Activated CD8-positive, alpha-beta memory T cell treated with anti-CD3 and anti-CD28 coated beads, Interleukin-2, amount 50 U/mL, for 4 hours (primary cell): Measurements from ENCODE around the gene SMG7.

ENCODE experiments used
- DNase-seq: peaks from one replicate; pipeline ENCODE4 v3.0.0-alpha.2; 2020

SMG7 gene

DNA sequence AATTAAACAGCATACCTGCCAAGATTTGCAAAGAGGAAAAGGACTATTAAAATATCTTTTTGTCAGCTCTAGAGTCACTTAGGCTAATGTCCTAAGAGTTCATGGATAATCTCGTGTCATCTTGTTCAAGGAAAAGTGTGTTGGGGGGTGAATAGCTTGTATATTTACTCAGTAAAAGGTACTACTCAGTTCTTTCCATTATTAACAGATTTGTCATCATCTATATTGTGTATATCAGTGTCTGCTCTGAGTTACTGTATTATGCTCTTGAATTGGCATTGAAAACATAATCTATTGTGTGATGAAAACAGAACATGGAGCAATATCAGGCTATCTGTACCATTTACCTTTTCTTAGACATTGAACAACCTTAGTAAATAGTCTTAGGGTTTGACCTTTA lies 41.9 kb downstream of the SMG7 start:
- no peak for DNase-seq

DNA sequence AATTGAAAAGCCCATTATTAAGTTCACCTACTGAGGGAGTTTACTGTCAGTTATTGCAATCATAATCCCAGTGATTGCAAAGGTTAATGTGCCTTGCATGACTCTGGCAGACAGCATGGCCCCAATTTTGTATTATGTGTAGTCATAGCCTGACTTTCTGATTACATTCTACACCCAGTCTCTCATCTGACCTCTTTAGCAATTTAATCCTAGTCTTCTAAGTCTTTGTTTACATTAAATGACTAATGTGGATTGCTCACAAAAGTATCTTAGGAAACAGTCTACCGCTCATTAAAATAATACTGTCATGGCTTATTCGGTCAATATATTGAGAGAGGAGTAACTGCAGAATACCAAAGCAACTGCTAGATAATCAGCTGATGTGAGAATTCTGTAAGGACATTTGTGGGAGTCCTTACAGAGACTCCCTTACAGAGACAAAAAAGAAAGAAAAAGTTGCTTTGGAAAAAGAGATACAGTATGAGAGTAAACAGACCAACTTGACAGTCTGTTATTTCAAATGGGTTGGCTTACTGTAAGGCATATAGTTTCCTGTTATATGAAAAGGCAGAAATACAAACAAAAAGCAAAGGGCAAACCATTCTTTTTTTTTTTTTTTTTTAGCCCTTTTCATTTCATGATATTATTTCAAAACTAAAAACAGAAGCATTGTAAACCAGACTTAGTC lies 42.8 kb downstream of the SMG7 start:
- DNase-seq, result no peak

- no peak for DNase-seq
Observed at GRCh38 chr1:183516725-183517124, 44.4 kb downstream of the SMG7 start.

DNA sequence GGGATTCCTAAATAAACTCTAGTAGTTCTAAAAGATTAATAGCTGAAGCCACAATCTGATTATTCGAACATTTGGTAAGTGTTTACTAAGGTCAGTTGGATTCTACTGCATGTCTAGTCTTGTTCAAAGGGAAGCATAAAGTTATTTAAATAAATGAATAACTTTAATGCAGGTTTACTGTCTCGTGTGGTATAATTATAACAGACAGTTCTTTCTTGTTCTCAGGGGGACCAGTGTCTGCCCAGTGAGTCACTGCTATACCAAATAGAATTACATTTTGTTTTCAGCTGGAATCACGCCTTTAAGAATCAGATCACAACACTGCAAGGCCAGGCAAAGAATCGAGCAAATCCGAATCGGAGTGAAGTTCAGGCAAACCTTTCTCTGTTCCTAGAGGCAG lies 45.1 kb downstream of the SMG7 start:
- no peak for DNase-seq

DNA sequence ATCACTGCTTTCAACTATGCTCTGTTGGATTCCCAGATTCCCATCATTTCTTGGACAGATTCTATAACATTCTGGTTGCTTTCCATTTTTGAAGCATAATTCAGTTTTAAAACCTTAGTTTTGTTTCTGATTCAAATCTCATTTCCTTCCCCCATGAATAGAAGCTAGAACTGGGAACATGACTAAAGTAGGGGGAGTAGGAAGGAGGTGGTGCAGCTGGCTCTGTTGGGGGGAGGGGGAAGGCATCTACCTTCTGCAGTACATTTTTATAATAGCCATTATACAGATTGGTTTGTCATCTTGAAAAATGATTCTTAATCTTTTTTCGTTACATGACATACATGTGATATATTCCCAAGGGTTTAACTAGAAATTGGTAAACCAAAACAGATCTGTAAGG lies 48.1 kb downstream of the SMG7 start:
- no peak for DNase-seq

DNA sequence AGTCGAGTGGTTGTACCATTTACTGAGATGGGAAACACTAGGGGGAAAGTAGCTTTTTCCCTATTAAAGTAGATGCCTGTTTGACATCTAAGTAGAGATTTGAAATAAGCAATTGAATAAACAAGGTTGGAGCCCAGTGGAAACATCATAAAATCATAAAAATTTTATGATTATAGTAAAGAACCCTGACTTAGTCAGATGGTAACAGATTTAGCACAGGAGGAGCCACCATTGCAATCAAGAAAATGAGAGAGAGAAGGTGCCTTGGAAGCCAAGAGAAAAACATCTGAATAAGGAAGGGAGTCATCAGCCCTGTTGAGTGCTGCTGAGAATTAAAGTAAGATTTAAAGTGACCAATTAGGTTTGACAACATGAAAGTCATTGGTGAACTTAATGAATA lies 49.8 kb downstream of the SMG7 start:
- no peak for DNase-seq

DNA sequence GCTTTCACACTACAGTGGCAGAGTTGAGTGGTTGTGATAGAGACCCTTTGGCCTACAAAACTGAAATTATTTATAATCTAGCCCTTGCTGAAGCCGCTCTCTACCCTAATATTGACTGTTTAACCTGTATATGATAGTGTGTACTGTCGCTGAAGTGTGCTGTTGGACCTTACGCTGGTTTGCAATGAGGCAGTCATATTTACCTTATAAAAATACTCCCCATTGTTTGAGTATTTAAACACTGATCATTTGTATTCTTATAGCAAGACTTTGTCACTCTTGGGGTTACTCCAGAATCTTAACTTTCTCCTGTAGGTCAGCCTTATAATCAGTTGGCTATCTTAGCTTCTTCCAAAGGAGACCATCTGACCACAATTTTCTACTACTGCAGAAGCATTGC lies 56.3 kb downstream of the SMG7 start:
- no peak for DNase-seq

GRCh38 chr1:183533617-183534174 lies 61.4 kb downstream of the SMG7 start:
- DNase-seq, result no peak

DNA sequence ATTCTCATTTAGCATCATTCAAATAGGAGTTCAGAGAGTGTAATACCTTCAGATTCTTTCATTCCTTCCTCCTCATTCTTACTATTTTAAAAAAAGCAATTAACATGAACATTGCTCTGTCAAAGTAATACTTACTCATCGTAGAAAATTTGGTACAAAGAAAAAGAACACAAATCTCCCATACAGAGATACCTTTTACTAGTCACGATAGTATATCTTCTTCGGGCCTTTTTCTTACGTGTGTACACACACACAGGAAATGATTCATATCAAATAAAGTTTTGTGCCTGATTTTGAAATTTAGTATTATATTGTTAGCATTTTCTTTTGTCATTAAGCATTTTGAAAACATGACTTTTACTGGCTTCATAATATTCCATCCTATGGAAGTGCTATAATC lies 65.1 kb downstream of the SMG7 start:
- no peak for DNase-seq

GRCh38 chr1:183543619-183544204 lies 71.4 kb downstream of the SMG7 start:
- DNase-seq, result no peak

DNA sequence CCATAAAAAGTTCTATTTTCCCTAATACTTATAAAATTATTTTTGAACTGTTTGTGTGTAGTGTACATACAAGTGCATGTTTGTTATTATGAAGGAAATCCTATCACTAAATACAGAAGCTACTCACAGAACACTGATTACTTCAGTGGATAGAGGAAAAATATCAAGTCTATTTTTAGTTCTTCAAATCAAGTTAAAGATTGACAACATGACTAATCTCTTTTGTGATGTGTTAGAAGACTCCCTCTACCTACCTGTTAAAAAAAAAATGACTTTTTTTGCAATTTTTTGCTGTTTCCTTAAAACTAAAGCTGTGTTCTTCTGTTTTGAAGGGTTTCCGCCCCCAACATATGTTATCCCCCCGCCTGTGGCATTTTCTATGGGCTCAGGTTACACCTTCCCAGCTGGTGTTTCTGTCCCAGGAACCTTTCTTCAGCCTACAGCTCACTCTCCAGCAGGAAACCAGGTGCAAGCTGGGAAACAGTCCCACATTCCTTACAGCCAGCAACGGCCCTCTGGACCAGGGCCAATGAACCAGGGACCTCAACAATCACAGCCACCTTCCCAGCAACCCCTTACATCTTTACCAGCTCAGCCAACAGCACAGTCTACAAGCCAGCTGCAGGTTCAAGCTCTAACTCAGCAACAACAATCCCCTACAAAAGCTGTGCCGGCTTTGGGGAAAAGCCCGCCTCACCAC lies 72.4 kb downstream of the SMG7 start:
- no peak for DNase-seq

- no peak for DNase-seq
Observed at GRCh38 chr1:183546427-183546826, 74.1 kb downstream of the SMG7 start.

DNA sequence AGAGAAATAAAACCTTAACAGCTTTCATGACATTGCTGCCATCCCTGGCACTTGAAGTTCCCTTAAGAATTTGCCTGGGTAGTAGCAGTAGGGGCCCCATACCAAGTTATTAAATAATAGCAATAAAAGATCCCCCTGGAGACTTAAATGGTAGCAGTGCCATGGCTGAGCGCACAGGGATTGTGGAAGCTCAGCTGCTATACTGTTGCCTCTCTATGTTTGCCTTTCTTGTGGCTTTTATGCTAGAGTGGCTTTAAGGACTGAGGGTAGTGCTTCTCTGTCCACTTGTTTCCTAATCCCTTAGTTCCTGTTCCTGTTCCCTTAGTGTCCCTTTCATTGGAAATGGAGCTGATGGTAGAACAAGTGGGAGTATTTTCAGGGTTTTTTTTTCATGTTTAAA lies 75.8 kb downstream of the SMG7 start:
- no peak for DNase-seq

- DNase-seq, result no peak
Observed at GRCh38 chr1:183550915-183551314, 78.6 kb downstream of the SMG7 start.

DNA sequence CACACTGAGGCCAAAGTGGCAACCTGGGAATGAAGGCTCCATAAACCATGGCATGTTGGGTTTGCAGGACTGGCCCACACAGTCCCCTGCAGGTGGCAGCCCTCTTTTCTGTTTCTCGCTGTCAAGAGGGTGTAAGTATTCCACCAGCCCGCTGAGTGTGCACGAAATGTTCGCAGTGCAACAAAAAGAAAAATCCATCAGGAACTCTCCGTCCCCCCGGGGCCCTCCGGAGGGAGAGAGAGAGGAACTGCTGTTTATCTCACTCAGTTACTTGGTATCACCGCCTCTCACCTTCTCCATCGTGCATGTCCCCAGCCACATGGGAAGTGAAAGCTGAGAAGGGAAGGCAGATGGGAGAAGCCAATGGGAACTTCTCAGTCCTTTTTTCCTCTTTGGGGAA lies 79.6 kb downstream of the SMG7 start:
- DNase-seq, result no peak

DNA sequence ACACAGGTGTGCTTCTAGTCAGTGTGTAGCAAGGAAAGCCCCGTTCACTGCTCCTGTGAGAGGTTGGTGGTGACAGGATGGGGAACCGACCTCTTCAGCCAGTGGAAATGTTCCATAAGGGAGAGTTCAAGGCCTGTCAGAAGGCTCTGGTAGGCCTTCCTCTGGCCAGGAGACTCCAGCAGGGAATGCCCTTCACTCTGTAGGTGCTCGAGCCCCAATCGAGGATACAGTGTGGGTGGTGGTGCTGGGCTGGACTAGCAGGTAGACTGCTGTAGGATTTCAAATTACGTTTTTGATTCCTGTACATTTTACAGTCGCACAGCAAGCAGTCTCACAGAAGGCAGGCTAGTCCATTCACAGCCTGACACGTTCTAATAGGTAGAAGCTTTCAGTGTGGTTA lies 80.1 kb downstream of the SMG7 start:
- no peak for DNase-seq

- no peak for DNase-seq
Observed at GRCh38 chr1:183552891-183553290, 80.6 kb downstream of the SMG7 start.

GRCh38 chr1:183553331-183553730 lies 81.0 kb downstream of the SMG7 start:
- no peak for DNase-seq

- no peak for DNase-seq
Observed at GRCh38 chr1:183553764-183554163, 81.5 kb downstream of the SMG7 start.

- DNase-seq, result no peak
Observed at GRCh38 chr1:183554577-183554976, 82.3 kb downstream of the SMG7 start.

- DNase-seq, result no peak
Observed at GRCh38 chr1:183559061-183559460, 86.8 kb downstream of the SMG7 start.

DNA sequence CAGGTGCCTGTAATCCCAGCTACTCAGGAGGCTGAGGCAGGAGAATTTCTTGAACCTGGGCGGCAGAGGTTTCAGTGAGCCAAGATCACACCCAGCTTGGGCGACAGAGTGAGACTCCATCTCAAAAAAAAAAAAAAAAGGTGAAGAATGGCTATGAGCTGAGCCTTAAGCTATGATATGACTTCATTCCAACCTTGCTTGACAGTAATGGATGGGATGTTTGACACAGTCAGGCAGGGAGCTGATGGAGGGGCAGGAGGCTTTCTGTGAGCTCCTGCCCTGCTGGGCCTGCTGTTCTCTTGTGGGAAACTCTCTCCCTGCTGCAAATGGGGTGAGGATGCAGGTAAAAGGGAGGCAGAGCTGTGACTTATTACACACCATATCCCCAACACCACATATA lies 90.4 kb downstream of the SMG7 start:
- no peak for DNase-seq

GRCh38 chr1:183565261-183565660 lies 93.0 kb downstream of the SMG7 start:
- DNase-seq, result no peak

DNA sequence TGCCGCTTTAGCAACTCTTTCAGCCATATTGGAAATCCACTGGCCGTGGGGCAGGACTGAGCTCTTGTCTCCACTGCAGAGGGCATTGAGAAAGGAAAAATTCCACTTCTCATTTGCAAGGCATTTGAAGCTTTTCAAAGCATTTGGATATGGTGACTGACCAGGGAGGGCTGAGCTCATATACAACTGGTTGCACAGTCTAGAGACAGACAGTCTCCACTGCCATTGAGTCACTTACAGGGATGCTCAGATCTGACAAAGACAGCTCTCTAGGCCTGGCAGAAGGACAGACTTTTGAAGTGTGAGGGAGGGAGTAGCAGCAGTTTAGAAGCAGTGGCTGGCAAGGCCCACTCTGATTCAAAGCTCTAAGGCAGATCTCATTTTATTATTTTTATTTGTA lies 93.7 kb downstream of the SMG7 start:
- no peak for DNase-seq
